IPS-18a (cell line): ENCODE results near the gene MFAP2.

ENCODE experiments used
- H3K27ac ChIP-seq: one replicate; pipeline ENCODE4 v1.5.1; 2013; ENCODE audit warnings: low read length
- H3K27me3 ChIP-seq: one replicate; pipeline ENCODE4 v1.6.1; 2013; ENCODE audit warnings: mild to moderate bottlenecking, low read length; ENCODE audit not compliant: control insufficient read depth, insufficient read depth
- H3K36me3 ChIP-seq: one replicate; pipeline ENCODE4 v1.6.1; 2013; ENCODE audit warnings: low read depth, low read length; ENCODE audit not compliant: control insufficient read depth
- H3K4me1 ChIP-seq: one replicate; pipeline ENCODE4 v1.6.1; 2013; ENCODE audit warnings: low read depth, low read length; ENCODE audit not compliant: control insufficient read depth
- H3K4me3 ChIP-seq: one replicate; pipeline ENCODE4 v1.5.1; 2013; ENCODE audit warnings: low read length
- H3K9ac ChIP-seq: one replicate; pipeline ENCODE4 v1.6.1; 2013; ENCODE audit warnings: mild to moderate bottlenecking, low read length, moderate library complexity
- H3K9me3 ChIP-seq: one replicate; pipeline ENCODE4 v1.6.1; 2013; ENCODE audit warnings: low read depth, low read length; ENCODE audit not compliant: control insufficient read depth

MFAP2 gene

DNA sequence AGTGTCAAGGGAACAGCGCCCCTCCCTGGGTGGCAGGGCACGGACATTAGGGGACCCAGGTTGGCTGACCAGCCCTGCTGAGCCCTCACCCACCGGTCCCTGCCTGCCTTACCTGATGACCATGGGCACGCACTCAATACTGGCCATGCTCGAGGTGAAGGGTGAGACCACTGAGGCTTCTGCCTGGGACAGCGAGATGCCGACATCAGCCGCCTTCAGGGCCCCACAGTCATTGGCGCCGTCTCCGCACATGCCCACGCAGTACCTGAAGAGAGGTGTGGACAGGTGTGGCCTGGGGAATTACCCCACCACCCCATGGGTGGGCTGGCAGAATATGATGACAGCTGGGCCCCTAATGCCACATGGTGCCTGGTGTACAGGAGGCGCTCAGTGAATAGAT, 7.8 kb upstream of the MFAP2 start:
- H3K9me3 ChIP-seq, result no peaks in the 10 kb centered on the region
- H3K4me3 ChIP-seq, result no peak overlapping the region
- no peak overlapping the region for H3K27ac ChIP-seq
- no peaks in the 10 kb centered on the region for H3K4me1 ChIP-seq
- no peak overlapping the region for H3K9ac ChIP-seq
- peaks cover 9% of the 10 kb centered on the region for H3K36me3 ChIP-seq
- no peaks in the 10 kb centered on the region for H3K27me3 ChIP-seq

GRCh38 chr1:16986962-16987361, 6.5 kb upstream of the MFAP2 start:
- H3K27me3 ChIP-seq, result no peaks in the 10 kb centered on the region
- H3K4me1 ChIP-seq, result no peaks in the 10 kb centered on the region
- H3K9ac ChIP-seq, result no peak overlapping the region
- peaks cover 9% of the 10 kb centered on the region for H3K36me3 ChIP-seq
- H3K27ac ChIP-seq, result no peak overlapping the region
- H3K4me3 ChIP-seq, result no peak overlapping the region
- H3K9me3 ChIP-seq, result no peaks in the 10 kb centered on the region

DNA sequence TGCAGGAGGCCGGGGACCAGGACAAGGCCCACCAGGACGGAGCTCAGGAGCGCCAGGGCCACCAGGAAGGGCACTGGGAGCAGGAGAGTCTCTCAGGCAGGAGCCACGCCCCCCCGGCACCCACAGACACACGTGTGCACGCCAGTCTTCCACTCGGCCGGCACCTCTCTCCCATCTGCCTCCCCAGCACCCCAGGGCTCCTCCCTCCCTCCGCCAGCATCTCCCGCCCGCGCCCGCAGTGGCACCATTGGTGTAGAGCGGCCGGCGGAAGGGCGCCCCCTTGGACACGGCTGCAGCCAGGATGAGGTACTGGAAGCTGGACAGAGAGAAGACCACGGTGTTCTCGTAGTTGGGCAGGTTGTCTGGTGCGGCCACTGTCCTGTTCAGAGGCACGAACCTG, 6.1 kb upstream of the MFAP2 start:
- Histone ChIP-seq H3K4me1 (no peaks in the 10 kb centered on the region), H3K9me3 (no peaks in the 10 kb centered on the region), H3K4me3 (no peak overlapping the region), H3K27ac (no peak overlapping the region), H3K27me3 (no peaks in the 10 kb centered on the region), H3K9ac (no peak overlapping the region), H3K36me3 (peaks cover 9% of the 10 kb centered on the region)

- H3K27me3 ChIP-seq, result peaks cover under 1% of the 10 kb centered on the region
- H3K9ac ChIP-seq, result no peak overlapping the region
- H3K27ac ChIP-seq, result no peak overlapping the region
- H3K36me3 ChIP-seq, result peaks cover 9% of the 10 kb centered on the region
- H3K4me1 ChIP-seq, result no peaks in the 10 kb centered on the region
- no peaks in the 10 kb centered on the region for H3K9me3 ChIP-seq
- H3K4me3 ChIP-seq, result no peak overlapping the region
These were observed 5.7 kb upstream of the MFAP2 start for GRCh38 chr1:16986113-16986512.

DNA sequence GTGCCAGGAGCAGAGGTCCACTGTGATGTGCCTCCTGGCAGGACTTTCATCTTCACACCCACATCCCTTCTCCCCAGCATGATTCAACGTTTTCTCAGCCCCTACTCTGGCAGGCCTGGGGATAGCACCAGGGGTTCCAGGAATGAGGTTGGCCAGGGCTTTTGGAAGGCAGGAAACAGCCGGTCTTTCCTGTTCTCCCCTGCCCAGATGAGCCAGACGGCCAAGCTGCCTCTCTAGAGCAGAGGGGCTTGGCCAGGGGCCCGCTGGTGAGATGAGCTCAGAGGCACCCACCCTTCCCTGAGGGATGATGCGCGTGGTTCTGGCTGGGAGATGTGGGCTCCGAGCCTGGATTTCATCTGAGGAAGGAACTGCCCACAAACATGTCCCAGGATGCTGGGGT, 4.3 kb upstream of the MFAP2 start:
- peaks cover 8% of the 10 kb centered on the region for H3K36me3 ChIP-seq
- H3K27me3 ChIP-seq, result peaks cover 5% of the 10 kb centered on the region
- H3K4me3 ChIP-seq, result no peak overlapping the region
- H3K27ac ChIP-seq, result no peak overlapping the region
- no peaks in the 10 kb centered on the region for H3K4me1 ChIP-seq
- H3K9ac ChIP-seq, result no peak overlapping the region
- H3K9me3 ChIP-seq, result no peaks in the 10 kb centered on the region

DNA sequence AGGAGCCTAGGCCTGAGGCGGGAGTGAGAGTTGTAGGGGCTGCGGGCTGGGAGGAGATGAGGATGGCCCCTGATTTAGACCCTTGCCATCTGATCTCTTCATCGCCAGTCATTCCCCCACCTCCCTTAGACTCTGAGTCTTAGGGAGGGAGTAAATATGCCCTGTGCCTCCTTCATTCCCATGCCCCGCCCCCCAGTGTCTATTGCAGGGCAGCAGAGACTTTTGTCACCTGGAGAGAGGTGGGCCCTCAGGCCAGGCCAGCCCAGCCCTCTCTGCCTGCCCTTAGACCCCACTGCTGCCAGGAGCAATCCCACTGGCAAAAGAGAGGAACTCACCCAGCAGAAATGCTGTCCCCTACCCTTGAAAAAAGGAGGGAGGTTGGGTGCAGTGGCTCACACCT, 3.2 kb upstream of the MFAP2 start:
- H3K36me3 ChIP-seq, result peaks cover 3% of the 10 kb centered on the region
- H3K27me3 ChIP-seq, result peaks cover 5% of the 10 kb centered on the region
- no peak overlapping the region for H3K4me3 ChIP-seq
- no peak overlapping the region for H3K9ac ChIP-seq
- H3K4me1 ChIP-seq, result peaks cover 5% of the 10 kb centered on the region
- no peaks in the 10 kb centered on the region for H3K9me3 ChIP-seq
- no peak overlapping the region for H3K27ac ChIP-seq

DNA sequence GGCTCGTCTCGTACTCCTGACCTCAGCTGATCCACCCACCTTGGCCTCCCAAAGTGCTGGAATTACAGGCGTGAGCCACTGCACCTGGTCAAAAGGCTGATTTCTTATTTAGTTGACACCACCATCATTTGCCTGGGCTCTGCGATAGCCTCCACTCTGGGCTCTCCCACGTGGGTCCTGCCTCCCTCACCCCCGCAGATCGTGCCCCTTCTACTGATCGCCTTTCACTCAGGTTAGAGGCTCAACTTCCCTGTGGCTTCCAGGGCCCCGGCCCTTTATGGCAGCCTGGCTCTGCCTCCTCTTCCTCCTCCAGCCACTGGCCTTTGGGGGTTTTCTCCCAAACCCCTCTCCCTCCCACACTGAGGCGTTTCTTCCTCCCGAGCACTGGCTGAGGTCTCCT, 2.5 kb upstream of the MFAP2 start:
- peaks cover 5% of the 10 kb centered on the region for H3K4me1 ChIP-seq

GRCh38 chr1:16981269-16981849, 939 bp upstream of the MFAP2 start:
- Histone ChIP-seq H3K9ac (no peak overlapping the region), H3K27ac (no peak overlapping the region), H3K36me3 (peaks cover 3% of the 10 kb centered on the region), H3K4me1 (peaks cover 5% of the 10 kb centered on the region), H3K27me3 (peaks cover 5% of the 10 kb centered on the region), H3K4me3 (no peak overlapping the region), H3K9me3 (no peaks in the 10 kb centered on the region)

More for the DNA sequence above, 2.5 kb upstream of the MFAP2 start:
- Histone ChIP-seq H3K27ac (no peak overlapping the region), H3K9ac (no peak overlapping the region), H3K36me3 (peaks cover 3% of the 10 kb centered on the region), H3K4me3 (no peak overlapping the region), H3K9me3 (no peaks in the 10 kb centered on the region), H3K27me3 (peaks cover 5% of the 10 kb centered on the region)

DNA sequence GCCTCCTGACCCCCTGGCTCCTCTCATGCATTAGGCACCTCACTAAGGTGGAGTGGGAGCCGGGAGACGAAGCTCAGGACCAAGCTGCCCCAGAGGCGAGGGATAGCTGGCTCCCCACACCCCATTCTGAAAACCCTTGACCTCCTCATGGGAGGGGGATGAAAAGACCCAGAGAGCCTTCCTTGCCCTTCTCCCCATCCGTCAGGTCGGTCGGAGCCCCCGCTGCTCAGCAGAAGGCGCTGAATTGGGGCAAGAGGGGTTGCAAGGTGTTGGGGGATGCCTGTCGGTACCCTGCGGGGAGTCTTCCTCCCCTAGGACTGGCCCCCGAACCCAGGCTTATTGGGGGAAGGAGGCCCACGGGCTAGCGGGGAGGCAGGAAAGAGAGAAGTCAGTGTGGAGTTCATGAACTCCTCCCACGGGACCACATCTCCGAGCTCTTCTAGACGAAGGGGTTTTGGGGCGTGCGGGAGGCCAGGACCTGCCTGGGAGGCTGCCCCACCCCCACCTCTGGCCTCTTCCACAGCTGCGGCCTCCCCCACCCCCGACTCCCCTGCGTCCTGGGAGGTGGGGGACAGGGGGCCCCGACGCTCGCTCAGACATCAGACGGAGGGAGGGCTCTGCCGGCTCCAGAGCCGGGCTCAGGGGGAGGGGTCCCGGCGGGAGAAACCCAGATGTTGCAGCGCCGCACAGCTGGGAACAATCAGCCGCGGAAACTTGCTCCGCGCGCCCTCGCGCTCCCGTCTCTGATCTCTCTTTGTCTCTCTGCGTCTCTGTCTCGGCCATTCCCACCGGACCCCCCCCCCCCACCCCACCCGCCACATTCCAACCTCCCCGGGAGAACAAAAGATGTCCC, 719 bp downstream of the MFAP2 start:
- peaks cover 5% of the 10 kb centered on the region for H3K4me1 ChIP-seq
- H3K4me3 ChIP-seq, result peak overlapping the region; percentile 85
- H3K27ac ChIP-seq, result no peak overlapping the region
- H3K9me3 ChIP-seq, result no peaks in the 10 kb centered on the region
- H3K9ac ChIP-seq, result peak overlapping the region; percentile 76
- H3K36me3 ChIP-seq, result no peaks in the 10 kb centered on the region
- H3K27me3 ChIP-seq, result peaks cover 5% of the 10 kb centered on the region

GRCh38 chr1:16978567-16979474, 1.6 kb downstream of the MFAP2 start:
- H3K9me3 ChIP-seq, result no peaks in the 10 kb centered on the region
- peaks cover 5% of the 10 kb centered on the region for H3K27me3 ChIP-seq
- H3K9ac ChIP-seq, result peak overlapping the region; percentile 76
- H3K4me3 ChIP-seq, result peak overlapping the region; percentile 85
- no peak overlapping the region for H3K27ac ChIP-seq
- H3K4me1 ChIP-seq, result peaks cover 5% of the 10 kb centered on the region
- no peaks in the 10 kb centered on the region for H3K36me3 ChIP-seq

GRCh38 chr1:16978139-16978538, 2.3 kb downstream of the MFAP2 start:
- Histone ChIP-seq H3K27ac (no peak overlapping the region), H3K4me1 (peaks cover 5% of the 10 kb centered on the region), H3K4me3 (no peak overlapping the region), H3K9ac (no peak overlapping the region), H3K36me3 (no peaks in the 10 kb centered on the region), H3K27me3 (peaks cover 5% of the 10 kb centered on the region), H3K9me3 (no peaks in the 10 kb centered on the region)
